Upper lobe of left lung (tissue), 6 donors: ENCODE results near the gene PPP5C. TPM values are rescaled to one million over a fixed set of nuclear protein-coding genes. Genes with fewer than 3 reads are reported as not detected.

Experiments
- ATAC-seq, 2 donors: fragments of 200-7000 bp; cut with Tn5 transposase; one replicate each; pipeline ENCODE4 v1.9.1; 2022; ENCODE audit warnings: mild to moderate bottlenecking in 2 of 2, moderate library complexity in 2 of 2; ENCODE audit not compliant: low FRiP score in 2 of 2
- DNase-seq, 2 donors: peaks; one replicate each; pipeline ENCODE4 v3.0.0-alpha.2; 2019 to 2020
- H3K27ac ChIP-seq, 4 donors: fragments of 200-600 bp; sonication (generic); one replicate each; pipeline ENCODE4 v1.5.1; 2016 to 2019
- H3K27me3 ChIP-seq, 4 donors: fragments of 200-600 bp; sonication (generic); one replicate each; pipeline ENCODE4 v1.5.1; 2017 to 2019
- H3K36me3 ChIP-seq, 4 donors: fragments of 200-600 bp; sonication (generic); one replicate each; pipeline ENCODE4 v1.5.1; 2016 to 2019
- H3K4me1 ChIP-seq, 4 donors: fragments of 200-600 bp; sonication (generic); one replicate each; pipeline ENCODE4 v1.5.1; 2018 to 2019
- H3K4me3 ChIP-seq, 4 donors: fragments of 200-600 bp; sonication (generic); one replicate each; pipeline ENCODE4 v1.5.1; 2017 to 2019; ENCODE audit warnings: mild to moderate bottlenecking in 2 of 4, moderate library complexity in 1 of 4
- H3K9me3 ChIP-seq, 4 donors: fragments of 200-600 bp; sonication (generic); one replicate each; pipeline ENCODE4 v1.5.1; 2018 to 2019
- EP300 ChIP-seq, 4 donors: sonication (generic); formaldehyde crosslinking; IDR thresholded peaks; one replicate each; pipeline ENCODE4 v1.5.1; 2017; ENCODE audit warnings: antibody characterized with exemption in 4 of 4, control low read depth in 2 of 4
- POLR2A ChIP-seq, 4 donors: fragments of 450-650 bp; IDR thresholded peaks; one replicate each; pipeline ENCODE4 v1.5.1; 2016 to 2017; ENCODE audit warnings: antibody characterized with exemption in 4 of 4, mild to moderate bottlenecking in 2 of 4
- POLR2AphosphoS5 ChIP-seq, 2 donors: sonication (generic); formaldehyde crosslinking; IDR thresholded peaks; one replicate each; pipeline ENCODE4 v1.5.1; 2017; ENCODE audit warnings: antibody characterized with exemption in 2 of 2
- WGBS, 2 donors: methylation state at CpG; one replicate each; pipeline ENCODE4 v1.1.5; 2017 to 2018; 5-methylcytosine and 5-hydroxymethylcytosine counted together
- total RNA-seq, 6 donors: library from RNA; depleted of rRNA in 4 of 6; stranded (reverse); fragments of >200 nt in 4 of 6; gene quantifications; one replicate each; pipeline versions ENCODE4 v1.1.0 to v1.2.1, GENCODE V29; 2016 to 2021
- TF ChIP-seq, protein P1 (sequence below), 6 experiments: fragments of 450-650 bp in 4 of 6; fragments of 200-600 bp in 2 of 6; sonication (generic) in 2 of 6; IDR thresholded peaks; one replicate each; pipeline ENCODE4 v1.5.1; 2016 to 2019; ENCODE audit warnings: antibody characterized with exemption in 6 of 6
- donor health status: DM: no; HTN: no; CAD: no; lungs with moderate emphysema.
- donor health status: DM: no; HTN: yes; CAD: no; lungs with severe emphysema.

PPP5C gene
- total RNA-seq, 6 donors from 2014 or later, result 54.7 to 120 (median 66.0) TPM

DNA sequence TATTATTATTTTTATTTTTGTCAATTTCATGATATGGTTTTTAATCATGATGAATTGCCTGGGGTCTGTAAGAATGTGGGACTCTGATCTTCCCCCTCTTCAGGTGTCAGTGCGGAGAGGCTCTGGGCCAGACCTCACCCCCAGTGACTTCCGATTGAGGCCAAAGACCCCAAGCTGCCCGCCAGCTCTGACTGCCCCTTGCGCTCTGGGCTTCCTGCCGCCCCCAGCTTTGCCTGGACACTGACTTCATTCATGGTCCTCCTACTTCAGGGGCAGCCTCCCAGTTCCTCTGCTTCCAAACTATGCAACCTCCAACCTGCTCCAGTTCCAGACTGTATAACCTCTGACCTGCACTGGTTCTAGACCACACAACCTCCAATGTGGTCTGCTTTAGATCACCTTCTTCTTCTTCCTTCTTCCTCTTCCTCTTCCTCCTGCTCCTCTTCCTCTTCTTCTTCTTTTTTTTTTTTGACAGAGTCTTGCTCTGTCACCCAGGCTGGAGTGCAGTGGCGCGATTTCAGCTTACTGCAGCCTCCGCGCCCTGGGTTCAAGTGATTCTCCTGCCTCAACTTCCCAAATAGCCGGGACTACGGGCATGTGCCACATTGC, 6.7 kb upstream of the PPP5C start:
- H3K4me1 ChIP-seq, result no peaks in the 10 kb centered on the region
- no peak for DNase-seq
- no peaks in the 10 kb centered on the region for H3K9me3 ChIP-seq
- H3K36me3 ChIP-seq, result peaks cover 11 to 68% (median 32%) of the 10 kb centered on the region in 4 donors
- no peaks in the 10 kb centered on the region for H3K27me3 ChIP-seq
- ATAC-seq, result no peak
- no peak overlapping the region for H3K27ac ChIP-seq
- H3K4me3 ChIP-seq, result no peak overlapping the region
- TF ChIP-seq POLR2AphosphoS5 (IDR thresholded peaks at IDR 0.05), result no peak
- TF ChIP-seq EP300 (IDR thresholded peaks at IDR 0.05), result no peak
- TF ChIP-seq, protein P1, sequence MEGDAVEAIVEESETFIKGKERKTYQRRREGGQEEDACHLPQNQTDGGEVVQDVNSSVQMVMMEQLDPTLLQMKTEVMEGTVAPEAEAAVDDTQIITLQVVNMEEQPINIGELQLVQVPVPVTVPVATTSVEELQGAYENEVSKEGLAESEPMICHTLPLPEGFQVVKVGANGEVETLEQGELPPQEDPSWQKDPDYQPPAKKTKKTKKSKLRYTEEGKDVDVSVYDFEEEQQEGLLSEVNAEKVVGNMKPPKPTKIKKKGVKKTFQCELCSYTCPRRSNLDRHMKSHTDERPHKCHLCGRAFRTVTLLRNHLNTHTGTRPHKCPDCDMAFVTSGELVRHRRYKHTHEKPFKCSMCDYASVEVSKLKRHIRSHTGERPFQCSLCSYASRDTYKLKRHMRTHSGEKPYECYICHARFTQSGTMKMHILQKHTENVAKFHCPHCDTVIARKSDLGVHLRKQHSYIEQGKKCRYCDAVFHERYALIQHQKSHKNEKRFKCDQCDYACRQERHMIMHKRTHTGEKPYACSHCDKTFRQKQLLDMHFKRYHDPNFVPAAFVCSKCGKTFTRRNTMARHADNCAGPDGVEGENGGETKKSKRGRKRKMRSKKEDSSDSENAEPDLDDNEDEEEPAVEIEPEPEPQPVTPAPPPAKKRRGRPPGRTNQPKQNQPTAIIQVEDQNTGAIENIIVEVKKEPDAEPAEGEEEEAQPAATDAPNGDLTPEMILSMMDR (IDR thresholded peaks at IDR 0.05), result no peak
- no peak for TF ChIP-seq POLR2A (IDR thresholded peaks at IDR 0.05)
- 88 to 94% methylated on average over 11 of the region's 11 CpGs for WGBS, 2 donors

DNA sequence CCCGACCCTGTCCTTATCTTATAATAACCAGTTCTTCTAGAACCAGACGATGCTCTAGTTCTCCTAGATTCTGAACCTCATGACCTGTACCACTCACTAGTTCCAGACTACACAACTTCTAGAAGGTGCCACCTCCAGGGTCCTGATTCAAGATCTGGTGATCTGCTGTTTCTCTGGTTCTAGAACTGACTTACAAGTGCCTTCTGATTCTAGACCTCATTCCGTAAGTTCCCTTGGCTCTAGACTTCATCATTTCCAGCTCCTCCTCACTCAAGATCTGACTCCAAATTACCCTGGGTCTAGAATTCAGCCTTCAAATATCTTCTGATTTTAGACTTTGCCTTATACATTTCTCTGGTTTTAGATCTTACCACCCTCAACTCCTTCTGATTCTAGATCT, 5.0 kb upstream of the PPP5C start:
- no peaks in the 10 kb centered on the region for H3K27me3 ChIP-seq
- H3K4me3 ChIP-seq, result no peak overlapping the region
- H3K9me3 ChIP-seq, result no peaks in the 10 kb centered on the region
- DNase-seq, result no peak
- H3K4me1 ChIP-seq, result peaks cover 0 to 9% (median 5%) of the 10 kb centered on the region in 4 donors
- no peak for TF ChIP-seq EP300 (IDR thresholded peaks at IDR 0.05)
- TF ChIP-seq POLR2A (IDR thresholded peaks at IDR 0.05), result no peak
- TF ChIP-seq, protein P1 (IDR thresholded peaks at IDR 0.05), result no peak
- no peak for TF ChIP-seq POLR2AphosphoS5 (IDR thresholded peaks at IDR 0.05)
- H3K27ac ChIP-seq, result no peak overlapping the region
- WGBS, 2 donors, result 75 to 86% methylated on average over 3 of the region's 3 CpGs
- ATAC-seq, result no peak
- peaks cover 11 to 51% (median 28%) of the 10 kb centered on the region in 4 donors for H3K36me3 ChIP-seq

DNA sequence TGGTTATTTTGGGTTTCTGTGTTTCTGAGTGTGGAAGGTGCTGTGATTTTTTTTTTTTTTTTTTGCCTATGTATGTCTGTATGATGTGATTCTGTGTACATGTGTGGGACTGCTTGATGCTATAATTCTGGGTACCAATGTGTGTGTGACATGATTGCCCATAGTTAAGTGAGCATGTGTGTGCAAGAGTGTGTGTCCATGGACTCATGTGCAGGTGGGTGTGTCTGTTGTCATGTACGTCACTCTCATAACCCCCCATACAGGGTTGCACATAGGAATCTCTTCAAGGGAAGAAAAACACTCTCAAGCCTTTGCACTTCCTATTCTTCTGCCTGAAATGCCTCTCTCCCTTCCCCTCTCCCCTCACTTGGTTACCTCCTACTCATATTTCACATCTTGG, 2.5 kb upstream of the PPP5C start:
- H3K27ac ChIP-seq, result no peak overlapping the region
- ATAC-seq (no peak), DNase-seq (no peak)
- no peak overlapping the region for H3K4me3 ChIP-seq
- no peak for TF ChIP-seq EP300 (IDR thresholded peaks at IDR 0.05)
- TF ChIP-seq POLR2A (IDR thresholded peaks at IDR 0.05), result no peak
- TF ChIP-seq, protein P1 (IDR thresholded peaks at IDR 0.05), result no peak
- TF ChIP-seq POLR2AphosphoS5 (IDR thresholded peaks at IDR 0.05), result no peak
- no peaks in the 10 kb centered on the region for H3K27me3 ChIP-seq
- H3K36me3 ChIP-seq, result peaks cover 7 to 27% (median 15%) of the 10 kb centered on the region in 4 donors
- no peaks in the 10 kb centered on the region for H3K9me3 ChIP-seq
- WGBS, 2 donors, result 46 to 77% methylated on average over 1 of the region's 1 CpG
- peaks cover 14 to 33% (median 25%) of the 10 kb centered on the region in 4 donors for H3K4me1 ChIP-seq

DNA sequence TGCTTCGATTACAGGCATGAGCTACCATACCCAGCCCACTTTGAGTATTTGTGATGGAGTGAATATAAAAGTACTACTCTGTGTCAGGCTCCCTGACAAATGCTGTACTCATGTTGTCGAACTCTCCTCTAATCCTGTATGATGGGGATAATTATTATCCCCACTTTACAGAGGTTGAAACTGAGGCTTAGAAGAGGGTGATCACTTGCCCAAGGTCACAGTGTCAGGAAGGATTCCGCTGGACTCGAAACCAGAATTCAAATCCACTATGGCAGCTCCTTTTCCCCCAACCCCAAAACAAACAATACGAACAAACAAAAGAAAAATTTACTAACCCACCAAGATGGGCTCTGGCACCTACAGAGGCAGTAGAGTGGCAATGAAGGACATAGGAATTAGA, 1.7 kb upstream of the PPP5C start:
- Histone ChIP-seq H3K27me3 (no peaks in the 10 kb centered on the region), H3K4me3 (no peak overlapping the region), H3K4me1 (peaks cover 22 to 41% (median 33%) of the 10 kb centered on the region in 4 donors), H3K9me3 (no peaks in the 10 kb centered on the region), H3K27ac (peak overlapping the region in 1 of 4 donors; percentile 23), H3K36me3 (peaks cover under 1 to 19% (median 7%) of the 10 kb centered on the region in 4 donors)
- DNase-seq (no peak), ATAC-seq (no peak)
- WGBS, 2 donors, result 90% methylated on average over 5 of the region's 5 CpGs
- TF ChIP-seq, protein P1 (IDR thresholded peaks at IDR 0.05), result no peak
- TF ChIP-seq POLR2A (IDR thresholded peaks at IDR 0.05) (no peak), EP300 (IDR thresholded peaks at IDR 0.05) (no peak), POLR2AphosphoS5 (IDR thresholded peaks at IDR 0.05) (no peak)

DNA sequence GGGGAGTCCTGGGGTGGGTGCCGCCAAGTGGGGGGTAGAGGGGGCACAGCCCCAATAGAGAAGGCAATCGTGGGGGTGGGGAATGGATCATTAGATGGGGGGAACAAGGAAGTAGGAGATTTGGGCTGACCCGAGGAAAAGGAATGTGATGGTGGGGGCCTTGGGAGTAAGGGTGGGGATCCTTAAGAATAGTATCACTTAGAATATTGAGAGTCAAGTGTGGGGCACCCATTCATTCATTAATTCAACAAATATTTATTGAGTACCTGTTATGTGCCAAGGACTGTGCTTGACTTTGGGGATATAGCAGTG, 641 bp downstream of the PPP5C start:
- H3K27me3 ChIP-seq, result no peaks in the 10 kb centered on the region
- ATAC-seq (no peak), DNase-seq (no peak)
- TF ChIP-seq POLR2A (IDR thresholded peaks at IDR 0.05) (no peak), EP300 (IDR thresholded peaks at IDR 0.05) (no peak), POLR2AphosphoS5 (IDR thresholded peaks at IDR 0.05) (no peak)
- TF ChIP-seq, protein P1 (IDR thresholded peaks at IDR 0.05), result no peak
- H3K4me3 ChIP-seq, result peak overlapping the region; percentile 71 to 99 (median 94)
- peak overlapping the region; percentile 83 to 93 (median 92) for H3K27ac ChIP-seq
- peaks cover 0 to 3% (median 0%) of the 10 kb centered on the region in 4 donors for H3K36me3 ChIP-seq
- no peaks in the 10 kb centered on the region for H3K9me3 ChIP-seq
- WGBS, 2 donors, result 2% methylated on average over 3 of the region's 3 CpGs
- peaks cover 43 to 65% (median 54%) of the 10 kb centered on the region in 4 donors for H3K4me1 ChIP-seq
